H9 (cell line): ENCODE measurements around the gene LARGE1. TPM values are rescaled to one million over a fixed set of nuclear protein-coding genes. Genes with fewer than 3 reads are reported as not detected.

ENCODE experiments used
- DNase-seq: peaks from one replicate; pipeline ENCODE4 v3.0.0-alpha.2; 2017
- H2AFZ ChIP-seq: one replicate; pipeline ENCODE4 v1.6.1; 2013; ENCODE audit warnings: mild to moderate bottlenecking, low read length, control low read depth, moderate library complexity
- H2AK5ac ChIP-seq: 2 replicates; pipeline ENCODE4 v1.6.1; 2013; ENCODE audit warnings: low read length, control low read depth, mixed read lengths; ENCODE audit not compliant: insufficient read length
- H2BK120ac ChIP-seq: one replicate; pipeline ENCODE4 v1.6.1; 2013; ENCODE audit warnings: low read depth, mild to moderate bottlenecking, low read length, control low read depth, inconsistent platforms; ENCODE audit not compliant: poor library complexity, severe bottlenecking
- H2BK12ac ChIP-seq: 2 replicates; pipeline ENCODE4 v1.6.1; 2013; ENCODE audit warnings: low read length, control low read depth, mixed read lengths, low read depth; ENCODE audit not compliant: insufficient read length
- H2BK15ac ChIP-seq: 2 replicates; pipeline ENCODE4 v1.6.1; 2013; ENCODE audit warnings: low read depth, low read length, control low read depth
- H2BK20ac ChIP-seq: one replicate; pipeline ENCODE4 v1.6.1; 2013; ENCODE audit warnings: low read depth, mild to moderate bottlenecking, low read length, control low read depth, inconsistent platforms; ENCODE audit not compliant: poor library complexity, severe bottlenecking
- H2BK5ac ChIP-seq: 2 replicates; pipeline ENCODE4 v1.6.1; 2013; ENCODE audit warnings: low read length, control low read depth, mixed read lengths; ENCODE audit not compliant: insufficient read length
- H3K14ac ChIP-seq: 2 replicates; pipeline ENCODE4 v1.6.1; 2013; ENCODE audit warnings: low read length, control low read depth; ENCODE audit not compliant: insufficient read depth
- H3K18ac ChIP-seq: 2 replicates; pipeline ENCODE4 v1.6.1; 2013; ENCODE audit warnings: low read depth, mild to moderate bottlenecking, mixed read lengths, low read length, control low read depth; ENCODE audit not compliant: insufficient read length
- H3K23ac ChIP-seq: 2 replicates; pipeline ENCODE4 v1.6.1; 2013; ENCODE audit warnings: low read length, control low read depth, mixed read lengths, low read depth; ENCODE audit not compliant: insufficient read length
- H3K23me2 ChIP-seq: 2 replicates; pipeline ENCODE4 v1.6.1; 2013; ENCODE audit warnings: low read depth, mild to moderate bottlenecking, mixed read lengths, low read length, control low read depth; ENCODE audit not compliant: insufficient read length, poor library complexity, severe bottlenecking
- H3K27ac ChIP-seq: 2 replicates; pipeline ENCODE4 v1.5.1; 2013; ENCODE audit warnings: low read length, control low read depth, mixed read lengths, low read depth; ENCODE audit not compliant: insufficient read length
- H3K27me3 ChIP-seq: 2 replicates; pipeline ENCODE4 v1.6.1; 2013; ENCODE audit warnings: low read length, control low read depth, inconsistent platforms; ENCODE audit not compliant: insufficient read depth
- H3K4ac ChIP-seq: 2 replicates; pipeline ENCODE4 v1.6.1; 2013; ENCODE audit warnings: low read depth, mild to moderate bottlenecking, control low read depth, inconsistent platforms, low read length, moderate library complexity
- H3K4me1 ChIP-seq: 2 replicates; pipeline ENCODE4 v1.6.1; 2013; ENCODE audit warnings: low read length, control low read depth, inconsistent platforms; ENCODE audit not compliant: insufficient read depth
- H3K4me2 ChIP-seq: 2 replicates; pipeline ENCODE4 v1.6.1; 2013; ENCODE audit warnings: low read length, control low read depth, mixed read lengths; ENCODE audit not compliant: insufficient read length, insufficient read depth
- H3K56ac ChIP-seq: 2 replicates; pipeline ENCODE4 v1.6.1; 2013; ENCODE audit warnings: low read depth, mild to moderate bottlenecking, mixed read lengths, low read length, control low read depth; ENCODE audit not compliant: insufficient read length
- H3K79me1 ChIP-seq: 2 replicates; pipeline ENCODE4 v1.6.1; 2013; ENCODE audit warnings: low read depth, mild to moderate bottlenecking, moderate library complexity, low read length, control low read depth, inconsistent platforms; ENCODE audit not compliant: insufficient read depth, poor library complexity, severe bottlenecking
- H3K79me2 ChIP-seq: 2 replicates; pipeline ENCODE4 v1.6.1; 2013; ENCODE audit warnings: low read length, control low read depth, inconsistent platforms; ENCODE audit not compliant: insufficient read depth
- H3K9ac ChIP-seq: 2 replicates; pipeline ENCODE4 v1.6.1; 2013; ENCODE audit warnings: low read length, control low read depth, mixed read lengths; ENCODE audit not compliant: insufficient read length; ENCODE audit errors: extremely low read depth
- H3K9me3 ChIP-seq: one replicate; pipeline ENCODE4 v1.6.1; 2013; ENCODE audit warnings: low read depth, low read length, inconsistent platforms; ENCODE audit not compliant: control insufficient read depth
- H3T11ph ChIP-seq: one replicate; pipeline ENCODE4 v1.6.1; 2013; ENCODE audit warnings: mild to moderate bottlenecking, low read length, control low read depth, inconsistent platforms
- H4K20me1 ChIP-seq: one replicate; pipeline ENCODE4 v1.6.1; 2013; ENCODE audit not compliant: control insufficient read depth, insufficient read length, insufficient read depth
- H4K5ac ChIP-seq: 2 replicates; pipeline ENCODE4 v1.6.1; 2013; ENCODE audit warnings: low read depth, mild to moderate bottlenecking, mixed read lengths, low read length, control low read depth; ENCODE audit not compliant: insufficient read length
- H4K8ac ChIP-seq: replicated peaks from 2 replicates; pipeline ENCODE4 v1.6.1; 2013; ENCODE audit warnings: low read length, control low read depth, mixed read lengths, low read depth; ENCODE audit not compliant: insufficient read length
- H4K91ac ChIP-seq: 2 replicates; pipeline ENCODE4 v1.6.1; 2013; ENCODE audit warnings: low read depth, mild to moderate bottlenecking, moderate library complexity, mixed read lengths, low read length, control low read depth; ENCODE audit not compliant: insufficient read length
- H3K27ac Mint-ChIP-seq, 3 experiments: 2 replicates in 2 of 3; 3 replicates in 1 of 3; pipeline ENCODE4 v1.8.0; 2020 to 2021; ENCODE audit warnings: mixed read lengths in 3 of 3, mild to moderate bottlenecking in 1 of 3, moderate library complexity in 1 of 3
- H3K27me3 Mint-ChIP-seq: 2 replicates; pipeline ENCODE4 v1.8.0; 2021; ENCODE audit warnings: low read depth, mild to moderate bottlenecking, moderate library complexity, mixed read lengths
- H3K36me3 Mint-ChIP-seq, 3 experiments: 2 replicates in 2 of 3; 3 replicates in 1 of 3; pipeline ENCODE4 v1.8.0; 2020 to 2021; ENCODE audit warnings: low read depth in 3 of 3, mixed read lengths in 3 of 3; ENCODE audit not compliant: insufficient read depth in 1 of 3
- H3K4me1 Mint-ChIP-seq, 2 experiments: 2 replicates each; pipeline ENCODE4 v1.8.0; 2020; ENCODE audit warnings: mixed read lengths in 2 of 2
- H3K4me3 Mint-ChIP-seq, 2 experiments: 2 replicates in 1 of 2; 3 replicates in 1 of 2; pipeline ENCODE4 v1.8.0; 2020 to 2021; ENCODE audit warnings: mild to moderate bottlenecking in 2 of 2, mixed read lengths in 2 of 2, moderate library complexity in 1 of 2
- H3K9me3 Mint-ChIP-seq, 2 experiments: 2 replicates in 1 of 2; 3 replicates in 1 of 2; pipeline ENCODE4 v1.8.0; 2020; ENCODE audit warnings: mild to moderate bottlenecking in 2 of 2, mixed read lengths in 2 of 2, moderate library complexity in 1 of 2
- CTCF ChIP-seq: fragments of 200-600 bp; sonication (generic); conservative IDR thresholded peaks from 3 replicates; pipeline ENCODE4 v1.8.0; 2021; ENCODE audit warnings: antibody characterized with exemption, mild to moderate bottlenecking
- WGBS: extraction: QIAGEN DNeasy Blood & Tissue Kit; methylation state at CpG from one replicate; pipeline ENCODE4 v1.1.7; 2013; ENCODE audit warnings: missing lambda C conversion rate, low lambda C conversion rate, mixed read lengths; ENCODE audit not compliant: insufficient read length; ENCODE audit errors: extremely low coverage; 5-methylcytosine and 5-hydroxymethylcytosine counted together
- total RNA-seq: library from RNA; stranded (reverse); gene quantifications from 2 replicates; pipeline ENCODE4 v1.2.1, GENCODE V29; 2021

LARGE1 gene
- total RNA-seq, 1 experiment from 2014 or later: 43.5 TPM

GRCh38 chr22:33757802-33758483 is 162.3 kb downstream of the LARGE1 start:
- no peak overlapping the region for H4K8ac ChIP-seq
- H2BK12ac ChIP-seq: no peak overlapping the region
- H3K4me1 ChIP-seq: peaks cover 8% of the 10 kb centered on the region; the same call in 1 of the 2 replicates
- Mint-ChIP-seq H3K9me3 (peaks cover 2 to 3% of the 10 kb centered on the region in 2 experiments; a peak in 3 of 5 replicates), H3K36me3 (peaks cover 25 to 37% (median 28%) of the 10 kb centered on the region in 3 experiments), H3K27me3 (peaks cover 1% of the 10 kb centered on the region), H3K4me1 (peaks cover 40 to 43% of the 10 kb centered on the region in 2 experiments), H3K27ac (peak overlapping the region in 2 of 3 experiments; percentile 49 to 80; a peak in 3 of 7 replicates), H3K4me3 (peak overlapping the region in 1 of 2 experiments; percentile 17; a peak in 2 of 5 replicates)
- H3K79me1 ChIP-seq: no peaks in the 10 kb centered on the region
- no peak for TF ChIP-seq CTCF
- no CpG with 5 or more reads among the region's 9 CpGs for WGBS
- H3K4ac ChIP-seq: no peak overlapping the region
- no peaks in the 10 kb centered on the region for H3K9me3 ChIP-seq
- no peak overlapping the region for H3K18ac ChIP-seq
- no peak overlapping the region for H2BK15ac ChIP-seq
- H3K14ac ChIP-seq: no peak overlapping the region
- no peak overlapping the region for H2AFZ ChIP-seq
- no peak overlapping the region for H3K27ac ChIP-seq
- no peaks in the 10 kb centered on the region for H3K27me3 ChIP-seq
- H2AK5ac ChIP-seq: no peak overlapping the region
- DNase-seq: no peak
- no peaks in the 10 kb centered on the region for H3K23me2 ChIP-seq
- no peak overlapping the region for H3K56ac ChIP-seq
- H3K9ac ChIP-seq: no peak overlapping the region
- peaks cover 3% of the 10 kb centered on the region for H4K20me1 ChIP-seq
- H3T11ph ChIP-seq: no peak overlapping the region
- H3K4me2 ChIP-seq: no peak overlapping the region
- H4K91ac ChIP-seq: no peak overlapping the region
- H2BK5ac ChIP-seq: no peak overlapping the region
- no peak overlapping the region for H3K23ac ChIP-seq
- no peaks in the 10 kb centered on the region; the same call in 1 of the 2 replicates for H3K79me2 ChIP-seq
- no peak overlapping the region for H2BK120ac ChIP-seq
- no peak overlapping the region for H2BK20ac ChIP-seq
- no peak overlapping the region for H4K5ac ChIP-seq
